Measurements from ENCODE around the gene LATS2.

DNA sequence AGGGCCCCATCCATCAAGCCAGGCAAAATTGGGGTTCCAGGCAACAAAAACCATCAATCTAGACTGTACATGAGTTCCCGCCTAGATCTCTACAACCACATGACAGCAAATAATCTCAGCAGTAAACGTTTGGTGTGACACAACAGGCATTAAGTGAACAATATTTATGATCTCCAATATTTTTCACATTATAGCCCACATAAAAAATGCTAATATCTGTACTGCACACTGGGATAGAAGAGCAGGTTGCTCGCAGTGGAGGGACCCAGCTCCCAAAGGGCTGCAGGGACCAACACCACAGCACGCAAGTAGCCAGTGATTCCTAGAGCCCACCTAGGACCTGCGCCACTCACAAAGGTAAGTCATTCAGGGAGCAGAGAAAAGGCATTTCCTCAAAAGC, 25.9 kb downstream of the LATS2 start:
- TF ChIP-seq POLR2A (IDR thresholded peaks at IDR 0.05; ENCODE audit: borderline replicate concordance, extremely low read depth, insufficient read depth, insufficient read length) (no peak), CEBPB (IDR thresholded peaks at IDR 0.05; ENCODE audit: low read depth) (no peak), CTCF (IDR thresholded peaks at IDR 0.05 in 2 of 3, conservative IDR thresholded peaks at IDR 0.05 in 1 of 3; ENCODE audit: borderline replicate concordance in 1 of 3, insufficient read depth in 1 of 3, low read depth in 2 of 3, low read length in 2 of 3) (no peak), EZH2 (IDR thresholded peaks at IDR 0.05) (no peak), SP1 (IDR thresholded peaks at IDR 0.05; ENCODE audit: low read depth) (no peak)

Data from HCT116 (cell line).